ENCODE results near the gene THAP7.
"Not testable (repeated sequence)": the region's sequence is repeated elsewhere in the genome, so short reads cannot be mapped to it uniquely, and the experiment has no call there.

The THAP7 gene

GRCh38 chr22:21001601-21002325, at the start of gene THAP7:
TSS of gene THAP7 (minus strand) at chr22:21002118. CDS start at chr22:21001911, 207 bp downstream.
- DNase-seq (ENCODE audit: low read depth in 2 of 2) = peak; percentile 82 to 83

- no peak for DNase-seq (ENCODE audit: low read depth in 2 of 2)
Observed at GRCh38 chr22:21051145-21051830, 49.4 kb upstream of the THAP7 start.

GRCh38 chr22:21048965-21049364, 47.0 kb upstream of the THAP7 start:
- not testable (repeated sequence) for DNase-seq (ENCODE audit: low read depth in 2 of 2)

GRCh38 chr22:21048448-21048847, 46.5 kb upstream of the THAP7 start:
- not testable (repeated sequence) for DNase-seq (ENCODE audit: low read depth in 2 of 2)

GRCh38 chr22:21047730-21048129, 45.8 kb upstream of the THAP7 start:
- DNase-seq (ENCODE audit: low read depth in 2 of 2) = no peak

- no peak for DNase-seq (ENCODE audit: low read depth in 2 of 2)
Observed at GRCh38 chr22:21047035-21047661, 45.2 kb upstream of the THAP7 start.

GRCh38 chr22:21045585-21046294, 43.8 kb upstream of the THAP7 start, which contains the start of gene LRRC74B:
TSS of gene LRRC74B (plus strand) at chr22:21045946. CDS start at chr22:21045987, 41 bp downstream.
- DNase-seq (ENCODE audit: low read depth in 2 of 2) = peak; percentile 69 to 74

- peak in 1 of 2 experiments; percentile 12 for DNase-seq (ENCODE audit: low read depth in 2 of 2)
Observed at GRCh38 chr22:21044931-21045584, 43.1 kb upstream of the THAP7 start.

GRCh38 chr22:21043860-21044535, 42.1 kb upstream of the THAP7 start:
- no peak for DNase-seq (ENCODE audit: low read depth in 2 of 2)

- DNase-seq (ENCODE audit: low read depth in 2 of 2) = no peak
Observed at GRCh38 chr22:21042978-21043859, 41.3 kb upstream of the THAP7 start.

GRCh38 chr22:21041937-21042336, 40.0 kb upstream of the THAP7 start:
- DNase-seq (ENCODE audit: low read depth in 2 of 2) = peak in 1 of 2 experiments; percentile 16

GRCh38 chr22:21039158-21039557, 37.2 kb upstream of the THAP7 start:
- DNase-seq (ENCODE audit: low read depth in 2 of 2) = not testable (repeated sequence)

GRCh38 chr22:21038405-21038804, 36.5 kb upstream of the THAP7 start:
- DNase-seq (ENCODE audit: low read depth in 2 of 2) = no peak

GRCh38 chr22:21034989-21035388, 33.1 kb upstream of the THAP7 start:
- no peak for DNase-seq (ENCODE audit: low read depth in 2 of 2)

GRCh38 chr22:21033895-21034294, 32.0 kb upstream of the THAP7 start:
- DNase-seq (ENCODE audit: low read depth in 2 of 2) = no peak

- DNase-seq (ENCODE audit: low read depth in 2 of 2) = no peak
Observed at GRCh38 chr22:21032868-21033688, 31.2 kb upstream of the THAP7 start.

GRCh38 chr22:21032037-21032867, 30.3 kb upstream of the THAP7 start, which contains the start of gene SLC7A4:
TSS of gene SLC7A4 (minus strand) at chr22:21032561. CDS start at chr22:21031812, 749 bp downstream.
- DNase-seq (ENCODE audit: low read depth in 2 of 2) = no peak

- no peak for DNase-seq (ENCODE audit: low read depth in 2 of 2)
Observed at GRCh38 chr22:21031545-21032036, 29.7 kb upstream of the THAP7 start.

All from fibroblast of skin of left biceps (primary cell).